K562 (cell line): ENCODE data around the gene RUSC1. TPM values are rescaled to one million over a fixed set of nuclear protein-coding genes. Genes with fewer than 3 reads are reported as not detected.
A peak's percentile ranks its signal among the peaks of the same experiment; 100 is the strongest.

Experiments used
- ATAC-seq: fragments of 200-7000 bp; cut with Tn5 transposase; 3 replicates; pipeline ENCODE4 v1.9.1; 2020; ENCODE audit warnings: moderate library complexity
- BruUV-seq: library from RNA; stranded (reverse); fragments of 400-500 nt; replicated peaks from 2 replicates; lab custom pipeline; 2021; lab: Mats Ljungman, UMichigan
- CTCF ChIA-PET: fragments of 300-600 bp; formaldehyde crosslinking; extraction: SDS; loops from one replicate; lab custom pipeline; 2021; ENCODE audit warnings: low intra/inter-chr PET ratio; lab: Yijun Ruan, JAX
- POLR2A ChIA-PET: fragments of 300-600, 350-650 bp; sonication (Branson Sonifier 250); formaldehyde crosslinking; extraction: SDS; loops from one replicate; lab custom pipeline; 2021; ENCODE audit warnings: antibody characterized with exemption, inconsistent platforms; lab: Yijun Ruan, JAX
- DNase-seq, 4 experiments: peaks; one replicate each; pipeline versions ENCODE4 v3.0.0 to v3.0.0-alpha.2; 2011 to 2018; ENCODE audit warnings: low spot score in 3 of 4, mixed read lengths in 3 of 4; ENCODE audit errors: extremely low read depth in 1 of 4
- FAIRE-seq: peaks from 2 replicates; lab custom pipeline; 2011; peaks lifted over from hg19 to GRCh38; lab: Jason Lieb, UNC
- H2AFZ ChIP-seq: 2 replicates; pipeline ENCODE4 v1.6.0; 2011; ENCODE audit warnings: low read depth, low read length, control low read depth, inconsistent platforms
- H3K27ac ChIP-seq: fragments of 200-600 bp; 3 replicates; pipeline ENCODE4 v1.8.0; 2011; ENCODE audit warnings: low read depth, mild to moderate bottlenecking, control low read depth, inconsistent platforms, low read length, moderate library complexity, mixed read lengths; ENCODE audit errors: extremely low read depth
- H3K27me3 ChIP-seq, 2 experiments: fragments of 300-600 bp in 1 of 2; 2 replicates in 1 of 2; 3 replicates in 1 of 2; pipeline versions ENCODE4 v1.6.0 to v1.8.0; 2011; ENCODE audit warnings: inconsistent platforms in 2 of 2, low read length in 2 of 2, mild to moderate bottlenecking in 1 of 2, mixed read lengths in 1 of 2, moderate library complexity in 1 of 2; ENCODE audit not compliant: control insufficient read depth in 2 of 2, insufficient read depth in 2 of 2
- H3K36me3 ChIP-seq: fragments of 300-600 bp; 3 replicates; pipeline ENCODE4 v1.8.0; 2011; ENCODE audit warnings: mild to moderate bottlenecking, low read length, inconsistent platforms; ENCODE audit not compliant: control insufficient read depth, insufficient read depth
- H3K4me1 ChIP-seq, 2 experiments: fragments of 200-600 bp in 1 of 2; replicated peaks in 1 of 2; 2 replicates in 1 of 2; 3 replicates in 1 of 2; pipeline versions ENCODE4 v1.5.1 to v1.8.0; 2011; ENCODE audit warnings: inconsistent platforms in 2 of 2, low read length in 2 of 2, mild to moderate bottlenecking in 1 of 2, mixed read lengths in 1 of 2, moderate library complexity in 1 of 2; ENCODE audit not compliant: control insufficient read depth in 2 of 2, insufficient read depth in 2 of 2
- H3K4me2 ChIP-seq: 2 replicates; pipeline ENCODE4 v1.6.1; 2011; ENCODE audit warnings: low read length, control low read depth, inconsistent platforms, mixed read lengths; ENCODE audit not compliant: insufficient read depth
- H3K4me3 ChIP-seq: fragments of 200-600 bp; sonication (generic), shearing (Covaris generic); 2 replicates; pipeline ENCODE4 v1.5.1; 2016; ENCODE audit warnings: control low read depth, inconsistent platforms
- H3K79me2 ChIP-seq: fragments of 200-600 bp; 3 replicates; pipeline ENCODE4 v1.8.0; 2011; ENCODE audit warnings: low read length, inconsistent platforms; ENCODE audit not compliant: control insufficient read depth, insufficient read depth
- H3K9ac ChIP-seq, 2 experiments: 2 replicates each; pipeline versions ENCODE4 v1.6.0 to v1.6.1; 2011; ENCODE audit warnings: low read depth in 2 of 2, low read length in 2 of 2, control low read depth in 1 of 2, inconsistent platforms in 1 of 2, mild to moderate bottlenecking in 1 of 2, mixed read lengths in 1 of 2; ENCODE audit not compliant: insufficient read depth in 1 of 2
- H3K9me1 ChIP-seq: one replicate; pipeline ENCODE4 v1.6.0; 2011; ENCODE audit warnings: inconsistent platforms, mild to moderate bottlenecking, low read length, moderate library complexity; ENCODE audit not compliant: control insufficient read depth, insufficient read depth
- H3K9me3 ChIP-seq: replicated peaks from 2 replicates; pipeline ENCODE4 v1.5.1; 2011; ENCODE audit warnings: low read depth, low read length, inconsistent platforms; ENCODE audit not compliant: control insufficient read depth, insufficient read depth
- H4K20me1 ChIP-seq: replicated peaks from 2 replicates; pipeline ENCODE4 v1.6.1; 2011; ENCODE audit warnings: low read length, inconsistent platforms, mixed read lengths; ENCODE audit not compliant: control insufficient read depth, insufficient read depth
- BCOR ChIP-seq: fragments of 450-650 bp; IDR thresholded peaks from 2 replicates; pipeline ENCODE4 v1.6.1; 2016
- CREB1 ChIP-seq, 2 experiments: sonication (generic) in 1 of 2; formaldehyde crosslinking in 1 of 2; IDR thresholded peaks; 2 replicates each; pipeline versions ENCODE4 v1.6.1 to v1.8.0; 2012 to 2022; ENCODE audit warnings: inconsistent platforms in 1 of 2, mild to moderate bottlenecking in 1 of 2, missing genetic modification reagents in 1 of 2, moderate library complexity in 1 of 2
- HNRNPLL ChIP-seq: fragments of 200-400 bp; formaldehyde crosslinking; IDR thresholded peaks from 2 replicates; pipeline ENCODE4 v1.6.1; 2017; ENCODE audit warnings: low read length, low read depth, mild to moderate bottlenecking; ENCODE audit not compliant: poor library complexity, severe bottlenecking
- POLR2G ChIP-seq: fragments of 200-400 bp; formaldehyde crosslinking; IDR thresholded peaks from 2 replicates; pipeline ENCODE4 v1.6.1; 2017; ENCODE audit warnings: low read depth, mild to moderate bottlenecking, antibody characterized with exemption, low read length, moderate library complexity
- RBBP5 ChIP-seq: fragments of 200-600 bp; sonication (generic); IDR thresholded peaks from 2 replicates; pipeline ENCODE4 v1.6.1; 2012; ENCODE audit warnings: borderline replicate concordance, mild to moderate bottlenecking, low read length, control low read depth, inconsistent platforms; ENCODE audit not compliant: insufficient read depth, poor library complexity, severe bottlenecking
- SAFB ChIP-seq: fragments of 200-400 bp; formaldehyde crosslinking; IDR thresholded peaks from 2 replicates; pipeline ENCODE4 v1.6.1; 2017; ENCODE audit warnings: low read depth, low read length, borderline replicate concordance
- ZSCAN32 ChIP-seq: fragments of 450-650 bp; formaldehyde crosslinking; IDR thresholded peaks from 2 replicates; pipeline ENCODE4 v1.4.0; 2020; ENCODE audit warnings: mild to moderate bottlenecking, moderate library complexity
- WGBS: fragments of 100-300 bp; shearing (Covaris generic); methylation state at CpG from one replicate; pipeline ENCODE4 v1.1.6; 2016; ENCODE audit warnings: low coverage, mixed read lengths; ENCODE audit not compliant: insufficient coverage; ENCODE audit errors: missing lambda C conversion rate; 5-methylcytosine and 5-hydroxymethylcytosine counted together
- in situ Hi-C: fragments of 300-500 bp; cut with MboI; formaldehyde crosslinking; loops from 4 replicates; pipeline ENCODE4 v1.15.0; 2018; ENCODE audit warnings: inconsistent platforms, mixed read lengths
- intact Hi-C: fragments of 100-400 bp; cut with micrococcal nuclease; formaldehyde crosslinking; loops from 2 replicates; pipeline ENCODE4 v1.14.2; 2022
- polyA plus RNA-seq, 8 experiments: library from polyadenylated mRNA; depleted of rRNA in 4 of 8; stranded (reverse) in 5 of 8; unstranded in 3 of 8; fragments of >200 nt; fragmentation: Nextera tagmentation in 2 of 8; fragmentation: Illumina TruSeq in 1 of 8; extraction: Ambion mirVana in 2 of 8; extraction: Trizol in 1 of 8; gene quantifications; 2 replicates each; pipeline versions ENCODE4 v1.2.1 to v1.2.3, GENCODE V29; 2011 to 2014; ENCODE audit warnings: inconsistent platforms in 1 of 8, missing spikeins in 1 of 8
- total RNA-seq, 7 experiments: library from RNA; depleted of rRNA in 6 of 7; stranded (reverse); fragments of >200 nt in 6 of 7; fragmentation: Illumina TruSeq in 2 of 7; extraction: Trizol in 2 of 7; gene quantifications; 2 replicates each; pipeline versions ENCODE4 v1.2.1 to v1.2.3, GENCODE V29; 2011 to 2021; ENCODE audit warnings: low replicate concordance in 1 of 7
- TF ChIP-seq, protein P1 (sequence below): fragments of 250-450 bp; sonication (Bioruptor Pico); IDR thresholded peaks from 2 replicates; pipeline ENCODE4 v1.9.0; 2021; ENCODE audit warnings: mild to moderate bottlenecking, inconsistent platforms
- TF ChIP-seq, protein P2 (sequence below): sonication (generic); formaldehyde crosslinking; IDR thresholded peaks from 2 replicates; pipeline ENCODE4 v1.8.1; 2023; ENCODE audit warnings: mild to moderate bottlenecking, missing genetic modification reagents

The RUSC1 gene
- total and polyA plus RNA-seq, 9 of the 15 experiments (the other 6 are each of a cell fraction or from before 2014, with no cell fraction given) = 5.7 to 68.3 (median 33.6) TPM

DNA sequence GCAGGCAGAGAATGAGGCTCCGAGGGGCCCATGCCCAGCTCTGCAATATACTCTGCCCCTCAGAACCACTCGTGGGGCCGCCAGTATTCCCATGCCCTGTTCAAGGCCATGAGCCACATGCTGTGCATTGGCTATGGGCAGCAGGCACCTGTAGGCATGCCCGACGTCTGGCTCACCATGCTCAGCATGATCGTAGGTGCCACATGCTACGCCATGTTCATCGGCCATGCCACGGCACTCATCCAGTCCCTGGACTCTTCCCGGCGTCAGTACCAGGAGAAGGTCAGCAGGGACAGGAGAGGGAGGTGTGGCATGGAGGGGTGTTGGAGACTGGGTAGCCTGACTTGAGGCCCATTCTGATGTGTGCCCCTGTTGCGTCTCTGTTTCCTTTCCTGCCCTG, 36.2 kb upstream of the RUSC1 start:
- H3K9ac ChIP-seq = peak overlapping the region in 1 of 2 experiments; percentile 85; a peak in 2 of 4 replicates
- FAIRE-seq (no peak), ATAC-seq (no peak), DNase-seq (no peak)
- no peak overlapping the region for H3K4me3 ChIP-seq
- no peaks in the 10 kb centered on the region; the same call in 1 of the 2 replicates for H4K20me1 ChIP-seq
- TF ChIP-seq ZSCAN32 (no peak), CREB1 (IDR thresholded peaks at IDR 0.05) (no peak), CREB1 (CRISPR knock-in tag; IDR thresholded peaks at IDR 0.05) (no peak), HNRNPLL (no peak), POLR2G (0 out of 2 replicates have a peak, but pooled peaks have one; percentile 39)
- no peak overlapping the region for H3K4me2 ChIP-seq
- intact Hi-C loops = no loop called here
- no peak overlapping the region for H2AFZ ChIP-seq
- no peaks in the 10 kb centered on the region for H3K79me2 ChIP-seq
- CTCF ChIA-PET = no interaction called here
- H3K9me3 ChIP-seq = no peaks in the 10 kb centered on the region
- 77% methylated on average over 8 of the region's 12 CpGs for WGBS
- H3K27me3 ChIP-seq = no peaks in the 10 kb centered on the region
- in situ Hi-C loops = no loop called here
- POLR2A ChIA-PET = interaction anchor here (0.5 kb wide), 1 partner anchor 17 kb away, joined by 3 read pairs; the partner anchor contains the start of gene PKLR
- peaks cover 20% of the 10 kb centered on the region; the same call in 2 of the 3 replicates for H3K36me3 ChIP-seq
- H3K4me1 ChIP-seq = peaks cover 0 to 35% of the 10 kb centered on the region in 2 experiments; a peak in 3 of 5 replicates
- TSS peak; percentile 28 for BruUV-seq
- H3K27ac ChIP-seq = no peak overlapping the region
- no peaks in the 10 kb centered on the region for H3K9me1 ChIP-seq

DNA sequence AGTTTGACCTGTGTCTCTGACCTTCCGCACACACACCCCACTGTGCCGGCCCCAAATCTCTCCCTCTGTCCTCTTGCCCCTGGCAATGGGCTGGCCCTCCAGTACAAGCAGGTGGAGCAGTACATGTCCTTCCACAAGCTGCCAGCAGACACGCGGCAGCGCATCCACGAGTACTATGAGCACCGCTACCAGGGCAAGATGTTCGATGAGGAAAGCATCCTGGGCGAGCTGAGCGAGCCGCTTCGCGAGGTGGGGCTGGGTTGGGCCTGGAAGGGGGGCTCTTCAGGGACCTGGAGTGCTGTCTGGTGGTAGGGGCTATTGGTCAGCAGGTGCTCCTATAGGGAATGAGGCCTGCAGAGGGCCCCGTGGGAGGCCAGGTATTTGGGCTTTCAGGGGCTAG, 35.6 kb upstream of the RUSC1 start:
- CTCF ChIA-PET = no interaction called here

More for the DNA sequence above, 35.6 kb upstream of the RUSC1 start:
- in situ Hi-C loops = no loop called here
- FAIRE-seq (no peak), ATAC-seq (no peak)
- Histone ChIP-seq H3K4me2 (no peak overlapping the region), H3K27ac (no peak overlapping the region), H3K36me3 (peaks cover 23% of the 10 kb centered on the region; the same call in 2 of the 3 replicates), H3K27me3 (no peaks in the 10 kb centered on the region), H3K9ac (peak overlapping the region in 1 of 2 experiments; percentile 40; a peak in 1 of 4 replicates), H3K9me1 (no peaks in the 10 kb centered on the region), H3K79me2 (no peaks in the 10 kb centered on the region), H3K4me3 (no peak overlapping the region), H4K20me1 (no peaks in the 10 kb centered on the region; the same call in 1 of the 2 replicates), H3K9me3 (no peaks in the 10 kb centered on the region), H3K4me1 (peaks cover 0 to 35% of the 10 kb centered on the region in 2 experiments; a peak in 3 of 5 replicates), H2AFZ (no peak overlapping the region)
- WGBS = 86% methylated on average over 10 of the region's 14 CpGs
- no TSS peak for BruUV-seq
- POLR2A ChIA-PET = interaction anchor here (0.5 to 1.8 kb wide), 2 partner anchors 8 to 16 kb away, joined by 3 to 4 read pairs; partner anchors contain the start of genes HCN3 and PKLR
- intact Hi-C loops = no loop called here
- TF ChIP-seq RBBP5 (no peak), SAFB (no peak), BCOR (no peak)
- TF ChIP-seq, protein P1, sequence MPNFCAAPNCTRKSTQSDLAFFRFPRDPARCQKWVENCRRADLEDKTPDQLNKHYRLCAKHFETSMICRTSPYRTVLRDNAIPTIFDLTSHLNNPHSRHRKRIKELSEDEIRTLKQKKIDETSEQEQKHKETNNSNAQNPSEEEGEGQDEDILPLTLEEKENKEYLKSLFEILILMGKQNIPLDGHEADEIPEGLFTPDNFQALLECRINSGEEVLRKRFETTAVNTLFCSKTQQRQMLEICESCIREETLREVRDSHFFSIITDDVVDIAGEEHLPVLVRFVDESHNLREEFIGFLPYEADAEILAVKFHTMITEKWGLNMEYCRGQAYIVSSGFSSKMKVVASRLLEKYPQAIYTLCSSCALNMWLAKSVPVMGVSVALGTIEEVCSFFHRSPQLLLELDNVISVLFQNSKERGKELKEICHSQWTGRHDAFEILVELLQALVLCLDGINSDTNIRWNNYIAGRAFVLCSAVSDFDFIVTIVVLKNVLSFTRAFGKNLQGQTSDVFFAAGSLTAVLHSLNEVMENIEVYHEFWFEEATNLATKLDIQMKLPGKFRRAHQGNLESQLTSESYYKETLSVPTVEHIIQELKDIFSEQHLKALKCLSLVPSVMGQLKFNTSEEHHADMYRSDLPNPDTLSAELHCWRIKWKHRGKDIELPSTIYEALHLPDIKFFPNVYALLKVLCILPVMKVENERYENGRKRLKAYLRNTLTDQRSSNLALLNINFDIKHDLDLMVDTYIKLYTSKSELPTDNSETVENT (CRISPR knock-in tag) = 0 out of 2 replicates have a peak, but pooled peaks have one; percentile 13
- TF ChIP-seq, protein P2, sequence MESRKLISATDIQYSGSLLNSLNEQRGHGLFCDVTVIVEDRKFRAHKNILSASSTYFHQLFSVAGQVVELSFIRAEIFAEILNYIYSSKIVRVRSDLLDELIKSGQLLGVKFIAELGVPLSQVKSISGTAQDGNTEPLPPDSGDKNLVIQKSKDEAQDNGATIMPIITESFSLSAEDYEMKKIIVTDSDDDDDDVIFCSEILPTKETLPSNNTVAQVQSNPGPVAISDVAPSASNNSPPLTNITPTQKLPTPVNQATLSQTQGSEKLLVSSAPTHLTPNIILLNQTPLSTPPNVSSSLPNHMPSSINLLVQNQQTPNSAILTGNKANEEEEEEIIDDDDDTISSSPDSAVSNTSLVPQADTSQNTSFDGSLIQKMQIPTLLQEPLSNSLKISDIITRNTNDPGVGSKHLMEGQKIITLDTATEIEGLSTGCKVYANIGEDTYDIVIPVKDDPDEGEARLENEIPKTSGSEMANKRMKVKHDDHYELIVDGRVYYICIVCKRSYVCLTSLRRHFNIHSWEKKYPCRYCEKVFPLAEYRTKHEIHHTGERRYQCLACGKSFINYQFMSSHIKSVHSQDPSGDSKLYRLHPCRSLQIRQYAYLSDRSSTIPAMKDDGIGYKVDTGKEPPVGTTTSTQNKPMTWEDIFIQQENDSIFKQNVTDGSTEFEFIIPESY (CRISPR knock-in tag) = peak; percentile 60; the same call in 1 of the 2 replicates
- TF ChIP-seq, all 486 proteins: peak for 2
- DNase-seq = no peak
